Stimulated activated CD8-positive, alpha-beta memory T cell treated with anti-CD3 and anti-CD28 coated beads, Interleukin-12 subunit alpha, Interleukin-12 subunit beta, amount 100 ng/mL, for 1 hour (primary cell): Measurements from ENCODE around the gene CAST.

Source experiments
- DNase-seq: peaks from one replicate; pipeline ENCODE4 v3.0.0-alpha.2; 2020; ENCODE audit warnings: low read depth

CAST gene

GRCh38 chr5:96745844-96746531, 83.8 kb downstream of the CAST start:
- DNase-seq: no peak

GRCh38 chr5:96747720-96748119, 85.5 kb downstream of the CAST start:
- no peak for DNase-seq

DNA sequence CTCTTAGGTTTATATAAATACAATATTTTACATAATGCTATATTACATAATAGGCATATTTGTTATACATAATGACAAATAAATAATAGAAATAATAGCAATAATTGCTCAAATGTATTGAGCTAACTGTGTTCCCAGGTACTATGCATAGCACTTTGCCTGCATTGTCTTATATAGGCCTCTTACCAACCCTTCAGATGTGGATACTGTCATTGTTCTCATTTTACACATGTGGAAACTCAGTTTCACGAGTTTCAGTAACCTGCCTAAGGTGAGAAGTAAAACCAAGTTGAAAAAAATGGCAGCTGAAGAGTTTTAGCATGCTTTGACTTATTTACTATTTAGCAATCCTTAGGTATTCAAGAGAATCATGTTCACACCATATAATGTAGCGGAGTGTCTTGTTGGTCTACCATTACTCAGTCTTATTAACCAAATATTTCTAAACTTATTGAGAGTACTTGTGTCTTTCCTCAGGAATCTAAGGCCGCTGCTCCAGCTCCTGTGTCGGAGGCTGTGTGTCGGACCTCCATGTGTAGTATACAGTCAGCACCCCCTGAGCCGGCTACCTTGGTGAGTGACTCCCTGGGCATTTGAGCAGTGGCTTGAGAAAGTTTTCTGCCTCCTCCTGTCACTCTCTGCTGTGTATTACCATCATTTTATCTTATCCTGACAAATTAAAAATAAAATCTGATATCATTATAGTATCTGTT, 88.1 kb downstream of the CAST start:
- no peak for DNase-seq

GRCh38 chr5:96751203-96752169, 89.3 kb downstream of the CAST start:
- DNase-seq: no peak

DNA sequence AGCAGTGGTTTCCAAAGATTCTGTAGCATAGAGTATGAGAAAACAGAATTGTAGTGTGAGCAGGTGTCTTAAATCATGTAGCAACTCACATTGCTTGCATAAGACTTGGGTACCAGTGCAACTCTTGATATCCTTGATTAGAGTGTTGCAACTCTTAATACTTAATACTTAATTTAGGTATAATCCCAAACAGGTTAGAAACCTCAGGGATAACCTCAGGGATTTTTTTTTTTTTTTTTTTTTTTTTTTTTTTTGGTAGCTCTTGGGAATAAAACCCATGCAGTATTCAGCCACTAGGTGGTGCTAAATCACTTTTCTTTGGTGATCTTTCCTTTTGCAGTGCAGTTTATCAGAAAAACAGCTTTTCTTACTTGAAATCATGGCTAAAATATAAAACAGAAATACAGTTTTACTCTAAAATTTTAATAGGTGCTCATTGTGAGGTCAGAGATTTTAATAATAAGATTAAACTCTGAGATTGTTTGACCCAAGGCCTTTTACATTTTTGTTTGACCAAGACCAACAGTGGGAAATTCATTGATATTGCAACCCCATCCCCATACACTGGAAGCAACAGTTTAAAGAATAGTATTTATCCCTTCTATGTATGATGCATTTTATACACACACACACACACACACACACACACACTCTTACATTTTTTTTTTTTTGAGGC, 90.3 kb downstream of the CAST start:
- DNase-seq: peak; percentile 28

DNA sequence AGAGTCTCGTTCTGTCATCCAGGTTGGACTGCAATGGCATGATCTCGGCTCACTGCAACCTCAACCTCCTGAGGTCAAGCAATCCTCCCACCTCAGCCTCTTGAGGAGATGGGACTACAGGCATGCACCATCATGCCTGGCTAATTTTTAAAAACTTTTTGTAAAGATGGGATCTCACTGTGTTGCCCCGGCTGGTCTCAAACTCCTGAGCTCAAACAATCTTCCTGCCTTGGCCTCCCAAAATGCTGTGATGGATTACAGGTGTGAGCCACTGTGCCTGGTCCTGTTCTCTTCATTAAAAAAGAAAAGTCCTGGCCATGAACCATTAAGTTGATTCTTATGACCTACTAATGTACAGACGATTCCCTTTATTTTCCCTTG, 90.8 kb downstream of the CAST start:
- no peak for DNase-seq

DNA sequence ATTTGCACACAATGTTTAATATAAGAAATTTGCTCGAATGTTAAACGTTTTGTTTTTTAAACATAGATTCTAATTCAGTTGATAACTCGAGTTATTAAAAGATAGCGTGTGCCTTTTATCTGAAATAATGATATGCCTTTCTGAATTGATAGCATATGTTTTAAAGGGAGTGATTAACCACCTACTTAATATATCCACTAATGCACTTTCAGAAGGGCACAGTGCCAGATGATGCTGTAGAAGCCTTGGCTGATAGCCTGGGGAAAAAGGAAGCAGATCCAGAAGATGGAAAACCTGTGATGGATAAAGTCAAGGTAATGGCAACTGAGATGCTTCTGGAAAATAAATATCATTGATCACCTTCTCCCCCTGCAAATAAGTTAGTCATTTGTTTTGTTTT, 91.7 kb downstream of the CAST start:
- no peak for DNase-seq

GRCh38 chr5:96755851-96756250, 93.7 kb downstream of the CAST start:
- DNase-seq: no peak

GRCh38 chr5:96756985-96757384, 94.8 kb downstream of the CAST start:
- DNase-seq: no peak

- DNase-seq: no peak
Observed at GRCh38 chr5:96758621-96759020, 96.4 kb downstream of the CAST start.

DNA sequence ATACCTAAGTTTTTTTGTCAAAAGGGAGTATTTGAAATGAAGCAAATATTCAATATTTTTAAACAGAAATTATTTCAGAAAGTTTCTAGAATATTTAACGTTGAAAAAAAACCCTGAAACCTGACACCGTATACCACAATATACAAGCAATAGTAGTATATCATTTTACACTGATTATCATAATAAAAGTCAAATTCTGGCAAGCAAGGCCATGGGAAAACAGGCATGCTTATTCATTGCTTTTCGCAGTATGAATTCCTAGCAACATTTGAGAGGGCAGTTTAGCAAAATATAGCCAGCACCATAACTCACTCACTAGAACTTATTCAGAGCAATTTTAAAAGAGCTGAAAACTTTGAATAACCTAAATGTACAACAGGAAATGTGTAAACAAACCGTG, 99.4 kb downstream of the CAST start:
- DNase-seq: no peak

DNA sequence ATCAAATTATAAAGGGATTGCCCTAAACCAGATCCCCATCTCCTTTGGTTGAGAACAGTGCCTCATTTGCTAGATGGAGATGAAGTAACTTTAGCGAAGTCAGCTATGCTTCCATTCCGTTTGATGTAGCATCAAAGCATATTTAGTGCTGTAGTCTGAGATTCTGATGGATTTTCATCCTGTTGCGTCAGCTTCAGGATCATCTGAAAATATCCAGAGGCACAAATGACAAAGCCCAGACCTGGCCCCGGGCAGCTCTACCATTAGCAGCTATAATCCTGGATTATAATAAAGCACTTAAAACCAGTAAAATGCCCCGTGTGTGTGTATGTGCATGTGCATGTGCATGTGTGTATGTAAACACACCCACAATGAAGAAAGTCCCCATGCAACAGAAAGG, 100.8 kb downstream of the CAST start:
- DNase-seq: no peak

GRCh38 chr5:96765043-96765442, 102.9 kb downstream of the CAST start:
- no peak for DNase-seq

DNA sequence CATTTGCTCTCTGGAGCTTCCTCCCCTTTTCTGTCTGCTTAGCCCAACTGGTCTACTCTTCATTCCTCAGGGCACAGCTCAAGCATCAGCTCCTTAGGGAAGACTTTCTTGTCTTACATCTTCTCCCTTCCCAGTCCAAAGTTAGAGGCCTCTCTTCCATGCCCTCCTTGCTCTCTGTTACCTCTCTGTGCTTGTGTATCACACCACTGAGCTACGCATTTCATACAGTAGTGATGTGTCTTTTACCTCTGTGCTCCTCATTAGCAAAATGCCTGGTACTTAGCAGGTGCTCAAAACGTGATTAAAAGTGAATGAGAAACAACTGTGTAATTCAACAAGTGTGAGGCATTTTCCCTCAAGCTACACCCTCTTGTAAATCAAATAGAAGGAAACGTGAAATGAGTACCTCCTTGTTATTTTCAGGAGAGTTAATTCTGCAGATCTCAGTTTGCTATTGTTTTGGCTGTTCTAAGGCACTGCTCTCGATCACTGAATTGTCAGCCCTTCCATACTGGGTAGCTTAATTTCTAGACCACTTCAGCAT, 106.6 kb downstream of the CAST start:
- no peak for DNase-seq

- DNase-seq: no peak
Observed at GRCh38 chr5:96771395-96771794, 109.2 kb downstream of the CAST start.

- no peak for DNase-seq
Observed at GRCh38 chr5:96772111-96772510, 109.9 kb downstream of the CAST start.

- no peak for DNase-seq
Observed at GRCh38 chr5:96772542-96772941, 110.4 kb downstream of the CAST start.

- DNase-seq: no peak
Observed at GRCh38 chr5:96775050-96775449, 112.9 kb downstream of the CAST start.

GRCh38 chr5:96775689-96776088, 113.5 kb downstream of the CAST start:
- DNase-seq: no peak

DNA sequence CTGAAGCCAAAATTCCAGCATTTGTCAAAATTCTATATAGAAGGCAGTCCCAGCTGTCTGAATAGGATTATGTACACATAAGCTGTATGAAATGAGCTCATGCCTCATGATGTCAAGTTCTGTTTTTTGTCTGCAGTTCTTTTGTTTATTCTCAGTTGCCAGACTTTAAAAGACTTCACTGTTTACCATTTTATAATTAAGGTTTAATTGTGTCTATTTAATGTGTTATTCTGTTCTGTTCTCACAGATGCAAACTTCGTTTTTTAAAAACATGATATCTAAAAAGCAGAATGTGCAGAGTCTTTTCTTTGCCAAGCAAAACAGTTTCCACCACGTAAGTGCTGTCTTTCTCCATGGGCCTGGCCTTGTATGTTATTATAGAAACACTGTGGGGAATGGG, 114.4 kb downstream of the CAST start:
- no peak for DNase-seq

DNA sequence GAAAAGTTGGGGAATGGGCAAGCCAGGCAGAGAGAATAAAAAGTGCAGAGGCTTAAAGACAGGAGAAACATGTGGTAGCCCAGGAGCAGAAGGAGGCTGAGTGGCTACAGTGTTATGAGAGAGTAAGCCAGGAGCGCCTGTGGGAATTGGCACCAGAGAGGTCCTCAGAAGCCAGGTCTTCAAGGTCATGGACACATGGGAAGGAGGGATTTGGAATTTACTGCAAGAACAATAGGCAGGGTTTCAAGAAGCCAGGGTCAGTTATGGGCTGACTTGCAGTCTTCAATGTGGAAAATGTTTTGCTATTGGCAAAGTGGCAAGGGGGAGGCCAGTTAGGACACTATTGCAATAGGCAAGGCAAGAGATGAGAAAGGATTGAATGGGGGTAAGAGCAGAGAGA, 116.2 kb downstream of the CAST start:
- no peak for DNase-seq

GRCh38 chr5:96780626-96781025, 118.5 kb downstream of the CAST start:
- no peak for DNase-seq
